Measurements from ENCODE around the gene RHBDF1.

The RHBDF1 gene

DNA sequence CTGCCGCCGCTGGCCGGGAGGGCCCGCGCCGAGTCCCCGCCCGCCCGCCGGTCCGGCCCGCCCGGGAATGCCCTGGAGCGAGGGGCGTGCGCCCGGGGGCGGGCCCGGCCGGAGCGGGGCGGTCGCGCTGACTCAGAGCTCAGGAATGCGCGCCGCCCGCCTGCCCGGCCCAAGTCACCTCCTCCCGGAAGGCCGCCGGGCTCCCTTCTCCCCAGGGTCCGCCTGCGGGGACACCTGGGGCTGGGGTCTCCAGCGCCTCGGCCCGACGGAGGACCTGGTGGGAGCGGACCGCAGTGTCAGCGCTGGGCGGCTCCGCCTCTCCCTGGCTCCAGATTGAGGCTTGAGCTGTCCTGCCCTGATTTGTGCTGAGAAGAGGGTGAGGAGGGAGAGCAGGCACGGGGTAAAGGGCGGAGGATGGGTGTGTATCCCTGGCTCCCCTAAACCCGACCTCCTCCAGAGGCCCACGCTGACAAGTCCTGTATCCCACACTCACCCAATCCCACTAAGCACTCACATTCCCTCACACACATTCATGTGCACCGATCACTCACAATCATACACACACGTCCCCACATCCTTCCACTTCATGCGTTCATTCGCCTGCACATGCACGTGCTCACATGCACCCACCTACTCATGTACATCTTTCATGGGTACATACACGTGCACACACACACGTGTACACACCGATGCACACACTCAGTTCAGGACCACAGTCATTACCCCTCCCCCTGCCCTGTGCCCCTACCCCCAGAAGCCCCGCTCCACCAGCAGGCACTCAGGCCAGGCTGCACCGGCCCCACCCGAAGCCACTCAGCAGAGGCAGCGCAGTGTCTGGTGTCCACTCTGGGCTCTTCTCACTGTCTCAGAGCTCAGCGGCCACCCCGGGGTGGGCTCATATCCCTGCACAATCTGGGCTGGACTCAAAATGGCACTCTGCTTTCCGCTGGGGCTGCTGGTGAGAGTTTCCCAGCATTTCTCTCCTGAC lies at the start of gene RHBDF1:
Gene RHBDF1 (minus strand): TSS at position 71 of the 988 bp plus-strand sequence. CDS start 7,616 bp downstream, outside the sequence.
- peak in 1 of 3 experiments; percentile 20 for DNase-seq (ENCODE audit: low read depth in 3 of 3)

DNA sequence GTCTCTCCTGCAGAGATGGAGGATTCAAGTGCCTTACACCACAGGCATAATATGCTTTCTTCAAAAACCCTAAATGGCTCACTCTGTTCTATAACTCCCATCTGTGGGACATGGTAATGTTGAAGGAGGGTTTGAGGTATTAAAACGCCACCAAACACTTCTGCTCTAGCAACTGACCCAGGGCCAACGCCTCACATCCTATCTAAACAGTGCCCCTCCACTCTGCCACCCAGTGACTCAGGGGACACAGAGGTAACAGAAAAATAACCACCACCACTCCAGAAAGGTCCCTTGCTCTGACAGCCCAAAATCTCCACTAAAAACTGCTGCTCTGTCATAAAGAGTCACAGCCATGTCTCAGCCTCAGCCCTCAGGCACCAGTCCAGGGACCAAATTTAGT lies 48.3 kb upstream of the RHBDF1 start:
- no peak for DNase-seq (ENCODE audit: low read depth in 3 of 3)

DNA sequence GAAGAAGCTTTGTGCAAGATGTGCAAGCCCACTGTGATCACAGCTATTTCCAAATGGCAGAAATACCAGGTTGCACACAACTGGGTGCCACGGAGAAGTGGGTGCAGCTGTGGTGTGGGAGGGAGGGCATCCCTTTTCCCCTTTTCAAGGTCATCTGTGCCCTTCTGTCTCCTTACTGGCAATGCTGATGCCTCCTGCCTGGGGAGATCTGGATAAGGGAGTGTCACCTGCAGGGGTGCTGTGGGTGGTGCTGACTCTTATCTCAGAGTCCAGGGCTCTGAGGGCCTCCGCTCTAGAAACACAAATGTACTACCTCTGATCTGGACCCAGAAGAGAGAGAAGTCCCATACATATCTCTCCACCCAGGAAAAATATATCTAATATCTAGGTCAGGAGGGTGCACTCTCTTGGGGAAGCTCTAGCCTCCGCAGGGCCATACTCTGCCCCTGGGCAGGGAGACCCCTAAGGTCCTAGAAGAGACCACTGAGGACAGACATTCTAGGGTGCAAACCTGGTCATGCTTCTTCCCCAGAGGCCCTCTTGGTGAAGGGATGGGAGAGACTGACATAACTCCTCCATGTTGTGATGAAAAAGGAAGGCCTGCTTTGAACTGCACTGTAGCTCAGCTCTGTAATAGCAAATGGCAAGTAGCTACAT lies 47.5 kb upstream of the RHBDF1 start:
- DNase-seq (ENCODE audit: low read depth in 3 of 3) = no peak

GRCh38 chr16:119295-119694 lies 46.9 kb upstream of the RHBDF1 start:
- DNase-seq (ENCODE audit: low read depth in 3 of 3) = no peak

DNA sequence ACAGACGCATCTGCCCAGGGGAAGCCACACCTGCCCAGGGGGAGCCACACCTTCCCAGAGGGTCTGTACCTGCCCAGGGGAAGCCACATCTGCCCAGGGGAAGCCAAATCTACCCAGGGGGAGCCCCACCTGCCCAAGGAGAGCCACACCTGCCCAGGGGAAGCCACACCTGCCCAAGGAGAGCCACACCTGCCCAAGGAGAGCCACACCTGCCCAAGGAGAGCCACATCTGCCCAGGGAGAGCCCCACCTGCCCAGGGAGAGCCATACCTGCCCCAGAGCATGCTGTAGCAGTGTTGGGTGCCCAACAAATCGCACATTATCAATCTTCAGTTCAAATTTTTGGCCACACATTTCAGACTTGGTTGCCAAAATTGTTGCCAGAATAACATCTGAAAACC lies 46.4 kb upstream of the RHBDF1 start:
- DNase-seq (ENCODE audit: low read depth in 3 of 3) = no peak

- peak; percentile 35 to 62 (median 38) for DNase-seq (ENCODE audit: low read depth in 3 of 3)
Observed at GRCh38 chr16:117379-118365, 45.2 kb upstream of the RHBDF1 start.

- no peak for DNase-seq (ENCODE audit: low read depth in 3 of 3)
Observed at GRCh38 chr16:116015-116414, 43.6 kb upstream of the RHBDF1 start.

DNA sequence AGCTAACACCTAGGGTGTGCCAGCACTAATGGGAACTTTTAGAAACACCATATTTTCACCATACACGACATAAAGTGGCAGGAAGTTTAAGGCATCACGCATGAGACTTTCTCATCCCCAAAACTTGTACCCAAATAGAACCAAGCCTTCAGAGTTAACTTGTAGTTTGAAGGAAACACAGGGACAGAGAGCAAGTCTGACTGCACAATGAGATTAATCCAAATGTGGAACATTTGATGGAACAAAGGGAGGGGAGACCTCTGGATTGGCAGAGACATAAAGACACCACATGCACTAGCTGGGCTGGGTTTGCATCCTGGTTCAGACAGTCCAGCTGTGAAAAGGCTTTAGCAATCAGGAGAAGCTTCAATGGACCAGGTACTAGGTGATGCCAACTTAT lies 41.9 kb upstream of the RHBDF1 start:
- DNase-seq (ENCODE audit: low read depth in 3 of 3) = no peak

- no peak for DNase-seq (ENCODE audit: low read depth in 3 of 3)
Observed at GRCh38 chr16:112153-112840, 39.9 kb upstream of the RHBDF1 start.

- DNase-seq (ENCODE audit: low read depth in 3 of 3) = peak in 2 of 3 experiments; percentile 25 to 31
Observed at GRCh38 chr16:106623-107324, 34.3 kb upstream of the RHBDF1 start.

- no peak for DNase-seq (ENCODE audit: low read depth in 3 of 3)
Observed at GRCh38 chr16:105521-105920, 33.1 kb upstream of the RHBDF1 start.

DNA sequence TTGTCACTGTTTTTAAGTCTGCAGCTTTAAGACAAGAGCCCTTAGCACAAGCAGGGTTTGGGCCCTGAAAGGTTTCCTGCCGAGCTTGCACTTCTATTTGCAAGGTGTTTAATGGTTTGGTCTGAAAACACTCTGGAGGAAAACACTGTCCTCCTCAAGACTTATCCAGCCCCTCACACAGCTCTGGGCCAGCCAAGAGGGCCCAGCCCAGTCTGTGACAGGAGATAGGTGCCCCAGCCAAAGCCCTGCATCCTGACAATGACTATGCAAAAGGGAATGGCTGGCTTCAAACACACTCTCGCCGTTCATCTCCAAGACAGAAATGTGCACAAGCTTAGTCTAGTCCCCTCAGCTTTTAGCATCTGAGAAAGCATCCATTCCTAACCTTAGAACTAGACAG lies 32.5 kb upstream of the RHBDF1 start:
- DNase-seq (ENCODE audit: low read depth in 3 of 3) = no peak

- no peak for DNase-seq (ENCODE audit: low read depth in 3 of 3)
Observed at GRCh38 chr16:104355-104754, 31.9 kb upstream of the RHBDF1 start.

DNA sequence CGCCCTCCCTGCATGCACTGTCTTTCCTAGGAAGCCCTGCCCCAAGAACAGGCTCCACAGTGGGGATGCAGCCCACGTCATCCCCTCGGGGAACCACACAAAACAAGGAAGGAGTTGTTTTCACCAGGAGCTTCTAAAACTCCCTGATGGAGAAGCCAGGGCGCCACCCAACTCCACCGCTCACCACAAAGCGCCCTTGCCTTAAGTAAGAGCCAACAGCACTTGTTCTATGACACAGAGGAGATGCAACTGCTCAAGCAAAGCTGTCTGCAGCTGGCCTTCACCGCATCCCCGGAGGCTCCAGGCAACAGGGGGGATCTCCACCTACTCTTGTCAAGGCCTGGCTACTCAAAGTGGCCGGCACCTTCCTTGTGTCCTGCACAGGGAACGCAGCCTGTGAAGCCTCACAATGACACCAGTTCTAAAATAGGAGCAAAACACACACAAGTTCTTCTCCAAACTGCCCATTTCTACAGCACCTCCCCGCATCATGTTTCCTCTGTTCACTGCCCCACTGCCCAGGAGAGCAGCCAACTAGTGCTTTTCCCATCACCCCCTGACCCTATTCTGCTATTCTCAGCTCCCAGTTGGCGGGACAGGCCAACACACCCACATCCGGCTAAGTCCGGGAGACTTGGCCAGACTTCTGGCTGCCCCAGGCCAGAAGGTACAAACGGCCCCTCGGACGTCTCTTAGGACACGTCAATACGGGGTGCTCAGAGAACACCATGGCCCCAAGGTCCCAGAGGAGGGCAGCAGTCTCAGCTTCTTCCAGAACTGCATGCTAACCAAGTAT lies 29.8 kb upstream of the RHBDF1 start:
- no peak for DNase-seq (ENCODE audit: low read depth in 3 of 3)

DNA sequence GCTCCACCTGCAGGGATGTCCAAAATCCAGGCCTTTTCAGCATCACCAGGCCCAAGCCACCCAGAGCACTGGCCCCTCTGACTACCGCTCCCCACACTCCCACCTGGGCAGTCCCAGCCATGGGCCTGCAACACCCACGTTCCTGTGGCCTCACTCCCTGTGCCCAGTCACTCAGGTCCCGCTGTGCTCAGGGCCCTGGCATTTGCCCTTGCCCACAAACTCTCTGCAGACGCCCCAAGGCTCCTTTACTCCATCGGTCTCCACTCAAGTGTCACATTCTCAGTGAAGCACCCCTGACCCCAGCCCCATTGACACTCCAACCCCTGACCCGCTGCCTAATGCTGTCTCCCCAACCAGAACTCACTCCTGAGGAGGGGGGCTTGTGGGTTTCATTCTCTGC lies 29.2 kb upstream of the RHBDF1 start:
- DNase-seq (ENCODE audit: low read depth in 3 of 3) = no peak

DNA sequence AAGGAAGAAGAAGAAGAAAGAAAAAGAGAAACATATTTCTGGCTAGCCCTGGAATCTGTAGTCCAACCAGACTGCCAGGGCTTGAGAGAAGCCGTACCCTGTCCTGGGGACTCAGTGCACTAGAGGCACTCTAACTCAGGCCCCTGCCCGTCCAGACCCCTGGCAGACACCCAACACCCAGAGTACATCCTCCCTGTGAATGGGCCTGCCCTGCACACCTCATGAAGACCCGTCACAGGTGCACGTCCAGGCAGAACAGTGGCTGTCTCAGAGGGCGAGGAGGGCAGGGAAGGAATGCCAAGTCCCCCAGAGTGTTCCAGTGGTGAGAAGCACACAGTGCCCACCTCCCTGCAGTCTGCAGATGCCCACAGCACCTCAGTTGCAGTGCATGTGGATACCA lies 28.6 kb upstream of the RHBDF1 start:
- no peak for DNase-seq (ENCODE audit: low read depth in 3 of 3)

DNA sequence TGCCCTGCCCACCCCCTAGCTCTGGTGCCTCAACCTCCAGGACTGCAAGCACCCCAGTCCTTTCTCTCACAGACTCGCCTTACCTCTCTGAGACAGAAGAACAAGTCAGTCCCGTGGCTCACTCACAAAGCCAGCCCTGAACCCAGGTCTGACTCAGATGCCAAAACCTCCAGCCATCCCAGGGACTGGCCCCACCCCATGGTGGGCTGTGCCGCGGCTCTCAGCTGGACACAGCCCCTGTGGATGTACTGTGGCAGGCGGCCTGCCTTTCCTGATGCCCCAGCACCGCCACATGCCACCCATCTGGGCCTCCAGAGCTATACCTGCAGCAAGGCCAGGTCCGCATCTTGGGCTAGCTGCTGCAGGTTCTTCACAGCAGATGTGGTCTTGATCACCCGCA lies 25.4 kb upstream of the RHBDF1 start:
- DNase-seq (ENCODE audit: low read depth in 3 of 3) = no peak

DNA sequence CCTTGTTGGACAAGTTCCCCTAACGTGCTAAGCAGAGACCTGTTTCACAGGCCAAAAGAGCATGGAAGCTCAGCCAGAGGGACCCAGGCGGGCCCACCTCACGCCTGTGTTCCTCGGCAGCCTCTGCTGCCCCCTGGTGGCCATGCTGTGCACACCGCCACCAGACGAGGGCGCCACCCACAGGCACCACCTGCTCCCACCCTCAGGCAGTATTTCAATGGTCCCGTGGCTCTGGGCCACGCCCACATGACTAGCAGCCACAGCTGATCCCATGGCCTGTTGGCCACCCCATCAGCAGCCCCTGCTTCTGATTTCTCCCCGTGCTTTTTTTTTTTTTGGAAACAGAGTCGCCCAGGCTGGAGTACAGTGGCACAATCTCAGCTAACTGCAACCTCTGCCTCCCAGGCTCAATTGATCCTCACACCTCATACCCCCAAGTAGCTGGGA lies 24.5 kb upstream of the RHBDF1 start:
- DNase-seq (ENCODE audit: low read depth in 3 of 3) = peak; percentile 75 to 87 (median 80)

GRCh38 chr16:94918-95265 lies 22.5 kb upstream of the RHBDF1 start:
- no peak for DNase-seq (ENCODE audit: low read depth in 3 of 3)

Data from stimulated activated CD4-positive, alpha-beta T cell treated with anti-CD3 and anti-CD28 coated beads, TNF-alpha, amount 100 ng/mL, for 24 hours (primary cell).